ENCODE results near the gene GALNTL6. TPM values are rescaled to one million over a fixed set of nuclear protein-coding genes. Genes with fewer than 3 reads are reported as not detected.

Gene GALNTL6
- total RNA-seq, 1 experiment from 2014 or later = not detected

GRCh38 chr4:172007889-172008288 lies 194.7 kb downstream of the GALNTL6 start:
- ATAC-seq = no peak

More at GRCh38 chr4:172007889-172008288, 194.7 kb downstream of the GALNTL6 start:
- H2AFZ ChIP-seq (ENCODE audit: low read depth, low read length, poor library complexity, severe bottlenecking) = no peak overlapping the region
- no peaks in the 10 kb centered on the region for H3K4me1 ChIP-seq (ENCODE audit: control insufficient read depth in 1 of 2, insufficient read depth in 2 of 2, low read length in 2 of 2)
- no peaks in the 10 kb centered on the region for H3K9me2 ChIP-seq (ENCODE audit: insufficient read depth)
- no peaks in the 10 kb centered on the region for H3K9me3 ChIP-seq (ENCODE audit: control insufficient read depth in 1 of 2, insufficient read depth in 1 of 2, low read depth in 1 of 2, low read length in 2 of 2)
- CTCF ChIA-PET = no interaction called here
- TF ChIP-seq MAX (IDR thresholded peaks at IDR 0.05) (no peak), ZFX (IDR thresholded peaks at IDR 0.05) (no peak), JUND (IDR thresholded peaks at IDR 0.05) (no peak), ATF3 (IDR thresholded peaks at IDR 0.05) (no peak), EZH2phosphoT487 (IDR thresholded peaks at IDR 0.05; ENCODE audit: borderline replicate concordance) (no peak), EGR1 (IDR thresholded peaks at IDR 0.05; ENCODE audit: low read depth) (no peak), SIN3A (IDR thresholded peaks at IDR 0.05; ENCODE audit: low read depth) (no peak), ELF1 (IDR thresholded peaks at IDR 0.05; ENCODE audit: borderline replicate concordance, low read depth) (no peak), CTCF (IDR thresholded peaks at IDR 0.05 in 2 of 3, conservative IDR thresholded peaks at IDR 0.05 in 1 of 3; ENCODE audit: borderline replicate concordance in 1 of 3, insufficient read depth in 1 of 3, low read depth in 2 of 3, low read length in 2 of 3) (no peak), POLR2AphosphoS5 (IDR thresholded peaks at IDR 0.05; ENCODE audit: low read depth, low read length) (no peak)
- H3K79me2 ChIP-seq (ENCODE audit: insufficient read depth, low read length) = no peaks in the 10 kb centered on the region
- intact Hi-C loops (cut with micrococcal nuclease) = no loop called here
- H3K27ac ChIP-seq (ENCODE audit: low read depth, low read length) = no peak overlapping the region
- no peak overlapping the region for H3K4me2 ChIP-seq (ENCODE audit: low read length)
- POLR2A ChIA-PET = no interaction called here
- H4K20me1 ChIP-seq (ENCODE audit: insufficient read depth) = no peaks in the 10 kb centered on the region
- no peaks in the 10 kb centered on the region for H3K36me3 ChIP-seq (ENCODE audit: control insufficient read depth in 1 of 2, insufficient read depth in 2 of 2, low read length in 2 of 2)
- DNase-seq (ENCODE audit: low read depth, low spot score) = no peak
- no peak overlapping the region for H3K9ac ChIP-seq (ENCODE audit: low read length)
- RAD21 ChIA-PET (ENCODE audit: low non-redundant PET in 1 of 2, low total read pairs in 2 of 2, uncharacterized antibody in 2 of 2, unreplicated experiment in 2 of 2) = no interaction called here
- H3K4me3 ChIP-seq (replicated peaks in 1 of 2; ENCODE audit: low read depth in 1 of 2, low read length in 2 of 2) = no peak overlapping the region
- H3K27me3 ChIP-seq (ENCODE audit: insufficient read depth, low read length) = no peaks in the 10 kb centered on the region
- no TSS peak for BruUV-seq (replicated peaks)
